ENCODE data around the gene SERPINH1.
"Not testable (repeated sequence)": the region's sequence is repeated elsewhere in the genome, so short reads cannot be mapped to it uniquely, and the experiment has no call there.

SERPINH1 gene

DNA sequence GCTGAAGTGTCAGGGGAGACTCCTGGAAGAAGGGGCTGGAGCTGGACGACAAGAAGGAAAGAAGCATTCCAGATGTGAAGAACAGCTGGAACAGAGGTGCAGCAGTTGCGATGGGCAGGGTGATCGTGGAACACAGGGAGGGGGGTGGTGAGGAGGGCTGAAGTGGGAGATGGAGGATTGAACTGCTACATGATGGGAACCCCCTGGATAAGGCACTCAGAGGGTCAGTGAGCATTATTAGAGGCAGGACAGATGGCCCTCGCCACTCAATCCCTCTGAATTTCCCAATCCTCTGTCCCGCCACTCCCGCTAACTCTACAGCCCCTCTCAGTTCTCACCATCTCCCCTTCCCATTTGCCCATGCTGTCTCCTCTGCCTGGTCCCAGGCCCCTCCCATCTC, 14.0 kb downstream of the SERPINH1 start:
- no peak for DNase-seq (ENCODE audit: low read depth)

DNA sequence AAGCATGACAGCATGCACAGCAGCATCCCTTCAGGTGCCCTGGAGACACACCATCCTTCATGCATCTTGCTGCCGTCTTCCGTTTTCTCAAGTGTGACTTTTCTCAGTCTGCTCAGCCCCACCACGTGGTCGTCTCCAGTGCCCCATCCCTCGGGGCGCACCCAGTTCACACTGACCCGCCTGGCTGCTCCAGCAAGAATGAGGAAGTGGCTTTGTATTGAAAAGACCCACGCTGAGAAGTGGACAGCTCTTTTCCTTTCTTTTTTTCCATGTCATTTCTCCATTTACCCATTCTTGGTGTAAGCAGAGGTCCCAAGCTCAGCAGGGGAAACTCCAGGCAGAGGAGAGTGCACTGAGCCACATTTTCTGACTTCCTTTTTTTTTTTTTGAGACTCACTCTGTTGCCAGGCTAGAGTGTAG, 14.5 kb downstream of the SERPINH1 start:
- DNase-seq (ENCODE audit: low read depth), result no peak

DNA sequence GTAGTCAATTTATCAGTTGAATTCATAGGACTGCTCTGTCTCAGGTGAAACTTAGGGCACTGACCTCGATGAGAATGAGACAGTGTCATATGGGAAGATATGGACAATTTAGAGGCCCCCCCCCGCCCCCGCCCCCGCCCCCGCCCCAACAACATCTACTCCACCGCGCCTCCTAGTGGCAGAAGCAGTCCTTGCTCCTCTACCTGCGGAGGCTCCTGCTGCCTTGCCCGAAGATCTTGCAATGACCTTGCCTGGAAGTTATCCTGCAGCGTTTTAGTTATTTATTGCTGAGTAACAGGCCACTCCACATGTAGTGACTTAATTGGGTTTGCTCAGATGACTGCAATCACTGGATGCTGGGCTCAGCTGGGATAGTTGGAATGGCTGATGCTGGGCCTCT, 15.2 kb downstream of the SERPINH1 start:
- peak; percentile 64 for DNase-seq (ENCODE audit: low read depth)

DNA sequence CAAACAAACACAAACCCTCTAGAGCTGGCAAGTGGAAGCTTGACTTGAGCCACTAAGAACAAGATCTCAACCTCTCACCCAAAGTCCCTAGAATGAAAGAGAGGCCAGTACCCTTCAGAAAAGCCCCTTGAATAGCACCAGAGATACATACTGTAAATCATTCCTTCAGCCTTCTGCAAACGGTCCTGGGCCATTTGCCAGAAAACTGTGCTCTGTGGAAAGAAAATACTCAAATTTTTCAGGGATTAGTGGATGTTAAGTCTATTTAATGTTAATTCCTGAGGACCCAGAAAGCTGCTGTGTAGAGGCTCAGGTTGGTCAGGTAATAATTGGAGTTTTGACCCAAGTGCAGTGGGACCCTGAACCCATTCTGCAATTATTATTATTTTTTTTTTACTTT, 16.9 kb downstream of the SERPINH1 start:
- DNase-seq (ENCODE audit: low read depth), result no peak

DNA sequence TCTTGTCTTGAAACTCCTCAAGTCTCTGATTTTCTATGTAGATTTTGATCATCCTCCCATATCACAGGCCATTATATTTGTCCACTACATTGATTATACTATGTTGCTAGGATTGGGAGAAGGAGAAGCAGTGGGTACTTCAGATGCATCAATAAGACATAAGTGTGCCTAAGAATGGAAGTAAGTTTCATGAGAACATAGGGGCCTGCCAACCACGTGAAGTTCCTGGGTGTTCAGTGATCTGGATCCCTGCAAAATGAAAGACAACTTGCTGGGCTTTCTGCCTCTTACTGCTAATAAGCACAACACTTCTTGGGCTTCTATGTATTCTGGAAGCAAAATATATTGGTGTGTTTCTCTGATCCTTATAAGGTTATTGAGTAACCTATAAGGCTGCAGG, 17.8 kb downstream of the SERPINH1 start:
- no peak for DNase-seq (ENCODE audit: low read depth)

DNA sequence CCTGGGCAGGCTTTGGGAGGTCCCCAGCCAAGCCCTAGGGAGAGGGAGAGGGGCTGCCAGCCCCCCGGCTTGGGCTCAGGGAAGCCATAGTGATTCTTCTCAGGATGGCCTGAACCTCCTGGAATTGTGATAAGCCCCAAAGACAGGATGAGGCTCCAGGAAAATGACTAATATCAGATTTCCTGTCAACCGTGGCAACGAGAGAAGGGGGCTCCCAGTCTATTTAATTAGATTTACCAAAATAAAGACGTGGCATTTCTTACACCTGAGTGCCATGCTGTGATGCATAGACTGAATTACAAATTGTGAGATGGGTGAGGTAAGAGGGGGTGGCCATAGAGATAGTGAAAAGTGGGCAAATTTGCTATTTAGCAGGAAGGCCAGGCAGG, 20.4 kb downstream of the SERPINH1 start:
- DNase-seq (ENCODE audit: low read depth), result no peak

DNA sequence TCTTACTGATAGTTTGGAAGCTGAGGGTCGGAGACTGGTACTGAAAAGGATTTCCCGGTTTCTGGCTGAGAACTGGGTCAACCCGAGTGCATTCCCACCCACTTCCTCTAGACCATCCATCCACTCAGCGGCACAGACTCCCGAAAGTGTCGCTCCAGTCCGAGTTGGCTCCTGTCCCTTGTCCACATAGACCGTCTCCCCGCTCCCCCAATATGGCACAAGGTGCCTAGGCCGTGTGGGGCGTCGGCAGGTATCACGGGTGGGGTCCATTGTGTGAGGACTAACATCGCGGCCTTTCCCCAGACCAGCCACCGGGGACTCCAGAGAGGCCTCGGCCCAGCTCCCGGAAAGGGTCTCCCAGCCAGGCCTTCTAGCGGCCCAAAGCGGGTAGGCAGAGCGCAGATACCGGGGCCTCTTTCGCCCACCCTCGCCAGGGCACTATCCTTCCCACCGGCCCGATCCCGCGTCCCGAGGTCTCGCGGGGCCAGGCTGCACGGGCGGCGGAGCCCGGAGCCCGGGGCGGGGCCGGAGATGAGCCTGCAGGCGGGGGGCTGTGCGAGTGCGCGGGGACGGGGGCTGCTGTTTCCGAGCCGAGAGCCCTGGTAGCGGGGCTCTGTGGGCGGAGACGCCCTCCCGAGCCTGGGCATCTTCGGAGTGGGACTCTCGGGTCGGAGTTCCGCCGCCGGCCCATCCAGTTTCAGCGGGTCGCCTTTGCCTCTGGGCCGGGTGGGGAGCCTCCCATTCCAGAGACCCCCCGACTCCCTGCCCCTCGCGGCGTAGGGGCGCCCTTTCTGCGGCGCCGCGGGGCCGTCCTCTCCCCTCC, 21.1 kb downstream of the SERPINH1 start:
- DNase-seq (ENCODE audit: low read depth), result no peak

DNA sequence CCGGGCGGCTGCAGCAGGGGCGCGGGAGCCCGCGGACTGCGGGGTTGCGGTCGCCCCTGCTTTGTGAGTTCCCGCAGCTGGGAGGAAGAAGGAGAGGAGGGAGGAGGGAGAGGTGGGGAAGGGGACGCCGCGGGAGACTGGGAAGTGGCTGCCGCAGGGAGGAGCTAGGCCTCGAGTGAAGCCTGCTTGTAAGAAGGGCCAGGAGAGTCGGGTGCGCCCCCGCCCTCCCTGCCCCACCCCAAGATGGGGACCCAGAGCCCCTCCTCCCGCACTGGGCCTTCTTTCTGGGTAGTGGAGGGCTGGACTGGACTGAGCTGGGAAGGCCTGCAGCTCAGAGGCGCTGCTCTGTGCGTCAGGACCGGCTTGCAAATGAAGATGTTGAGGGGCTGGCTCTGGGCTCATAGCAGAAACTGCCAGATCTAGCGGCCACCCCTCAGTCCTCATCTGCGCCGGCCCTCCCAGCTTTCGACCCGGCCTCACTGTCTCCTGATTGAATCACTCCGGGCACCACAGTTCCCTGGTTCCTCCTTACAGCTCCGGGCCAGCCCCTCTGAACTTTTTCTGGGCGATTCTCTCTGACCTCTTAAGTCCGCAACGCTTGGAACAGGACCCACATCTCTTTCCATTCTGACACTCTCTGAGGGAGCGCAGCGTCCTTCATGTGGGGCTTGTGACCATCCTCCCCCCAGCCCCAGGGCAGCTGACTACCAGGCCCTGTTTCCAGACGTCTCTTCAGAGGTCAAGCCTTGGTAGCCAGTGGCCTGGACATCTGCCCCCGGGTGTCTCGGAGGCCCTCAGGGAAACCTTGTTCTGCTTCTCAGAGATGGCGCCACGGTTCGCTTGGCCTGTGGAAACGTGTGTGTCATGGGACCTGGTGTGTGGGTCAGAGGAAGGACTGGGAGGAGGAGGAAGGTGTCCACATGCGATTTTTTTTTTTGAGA, 21.9 kb downstream of the SERPINH1 start:
- no peak for DNase-seq (ENCODE audit: low read depth)

DNA sequence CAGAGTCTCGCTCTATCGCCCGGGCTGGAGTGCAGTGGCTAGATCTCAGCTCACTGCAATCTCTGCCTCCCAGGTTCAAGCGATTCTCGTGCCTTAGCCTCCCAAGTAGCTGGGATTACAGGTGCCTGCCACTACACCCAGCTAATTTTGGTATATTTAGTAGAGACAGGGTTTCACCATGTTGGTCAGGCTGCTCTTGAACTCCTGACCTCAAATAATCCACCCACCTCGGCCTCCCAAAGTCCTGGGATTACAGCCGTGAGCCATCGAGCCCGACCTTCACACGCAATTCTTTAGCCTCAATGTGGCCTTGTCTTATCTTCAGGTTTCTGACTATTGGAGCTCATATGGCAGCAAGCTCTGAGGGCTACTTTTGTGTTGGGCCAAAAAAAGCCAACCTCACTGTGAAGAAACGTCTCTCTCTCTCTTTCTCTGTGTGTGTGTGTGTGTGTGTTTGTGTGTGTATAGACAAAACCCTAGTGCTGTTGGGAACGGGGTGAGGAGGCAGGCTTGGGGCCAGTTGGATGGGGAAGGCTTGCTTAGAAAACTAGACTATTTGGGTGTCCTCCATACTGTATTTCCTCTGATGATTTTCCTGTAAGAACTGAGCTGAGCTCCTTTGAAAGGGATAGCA, 22.7 kb downstream of the SERPINH1 start:
- DNase-seq (ENCODE audit: low read depth), result not testable (repeated sequence)

DNA sequence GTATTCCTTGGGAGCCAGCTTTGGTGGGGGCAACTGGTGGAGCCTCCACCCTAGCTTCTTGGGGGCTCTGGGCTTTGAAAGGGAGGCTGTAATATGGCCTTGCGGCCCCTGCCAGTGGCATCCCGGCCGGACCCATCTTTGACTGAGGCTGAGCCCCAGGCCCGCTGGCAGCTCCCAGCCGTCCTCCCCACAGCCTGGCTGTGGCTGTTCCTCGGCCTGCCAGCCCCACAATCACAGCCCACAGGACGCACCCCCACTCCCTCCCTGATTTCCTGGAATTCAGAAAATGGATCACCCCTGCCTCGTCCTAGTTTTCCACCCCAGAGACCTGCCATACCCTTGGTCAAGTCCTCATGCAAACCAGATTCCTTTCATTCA, 23.2 kb downstream of the SERPINH1 start:
- DNase-seq (ENCODE audit: low read depth), result no peak

DNA sequence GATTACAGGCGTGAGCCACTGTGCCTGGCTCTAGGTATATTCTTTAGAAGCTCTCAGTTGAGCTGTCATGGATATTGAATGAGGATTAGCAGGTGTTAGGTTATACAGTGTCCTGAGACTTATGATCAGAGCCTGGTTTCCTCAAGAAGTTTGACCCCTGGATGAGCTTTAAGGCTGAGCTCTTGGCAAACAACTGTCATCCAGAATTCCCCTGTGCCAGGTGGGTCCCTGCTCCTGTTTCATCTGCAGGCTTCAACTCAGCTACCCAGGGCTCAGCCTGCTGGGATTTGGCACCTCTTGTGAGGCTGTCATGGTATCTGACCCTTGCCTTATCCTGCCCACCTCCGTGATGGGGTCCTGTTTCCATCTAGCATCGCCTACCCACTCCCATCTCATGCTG, 24.3 kb downstream of the SERPINH1 start:
- DNase-seq (ENCODE audit: low read depth), result no peak

DNA sequence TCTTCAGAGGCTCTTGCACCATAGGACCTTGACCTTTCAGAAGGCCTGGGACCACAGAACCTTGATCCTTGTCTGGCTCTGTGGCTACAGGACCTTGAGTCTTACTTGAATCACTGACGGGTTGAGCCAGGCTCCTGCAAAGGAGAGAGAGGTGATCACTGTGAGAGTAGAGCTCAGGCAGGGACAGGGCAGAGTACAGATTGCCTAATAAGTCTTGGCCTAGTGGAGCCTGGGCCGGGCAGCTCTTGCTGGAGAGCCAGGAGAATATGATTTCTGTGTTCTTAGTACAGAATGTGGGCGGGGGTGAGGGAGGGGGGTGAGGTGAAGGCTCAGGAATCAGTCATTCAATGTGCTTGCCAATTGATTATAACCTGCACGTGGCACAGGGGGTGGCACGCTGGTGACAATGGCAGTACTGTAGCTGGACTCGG, 26.0 kb downstream of the SERPINH1 start:
- no peak for DNase-seq (ENCODE audit: low read depth)

DNA sequence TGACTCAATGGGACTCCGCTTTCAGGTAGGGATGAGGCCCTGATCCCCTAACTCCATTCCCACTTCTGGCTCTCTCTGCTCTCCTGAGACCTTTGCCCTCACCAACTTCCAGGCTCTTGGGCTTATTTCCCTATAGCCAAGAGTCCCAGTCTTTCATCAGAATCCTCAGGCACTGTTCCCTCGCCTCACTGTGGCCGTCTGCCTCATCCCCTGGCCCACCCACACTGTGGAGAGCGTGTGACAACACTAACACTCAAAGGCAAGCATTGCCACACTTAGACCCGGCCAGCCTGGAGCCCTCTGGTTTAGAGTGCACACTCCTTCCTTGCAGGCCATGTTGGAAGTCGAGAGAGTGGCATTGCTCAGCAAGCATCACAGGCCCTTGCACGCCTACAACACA, 27.0 kb downstream of the SERPINH1 start:
- no peak for DNase-seq (ENCODE audit: low read depth)

DNA sequence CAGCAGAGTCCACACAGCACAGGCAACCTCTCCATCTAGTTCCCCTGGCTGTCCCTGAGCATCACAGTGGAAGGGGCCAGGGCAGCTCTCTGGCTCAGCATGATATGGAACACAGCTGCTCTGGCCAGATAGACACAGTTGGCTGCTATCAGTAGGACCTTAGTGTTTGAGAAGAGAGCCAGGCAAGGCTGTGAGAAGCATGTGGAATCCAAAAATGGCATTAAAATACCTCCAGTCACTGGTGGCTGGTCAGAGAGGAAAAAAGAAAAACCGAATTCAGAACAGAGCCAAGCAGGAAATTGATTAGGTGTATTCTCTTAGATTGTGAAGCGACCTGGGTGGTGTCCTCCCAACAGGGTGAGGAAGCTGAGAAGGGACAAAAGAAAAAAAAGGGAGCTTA, 27.9 kb downstream of the SERPINH1 start:
- DNase-seq (ENCODE audit: low read depth), result no peak

DNA sequence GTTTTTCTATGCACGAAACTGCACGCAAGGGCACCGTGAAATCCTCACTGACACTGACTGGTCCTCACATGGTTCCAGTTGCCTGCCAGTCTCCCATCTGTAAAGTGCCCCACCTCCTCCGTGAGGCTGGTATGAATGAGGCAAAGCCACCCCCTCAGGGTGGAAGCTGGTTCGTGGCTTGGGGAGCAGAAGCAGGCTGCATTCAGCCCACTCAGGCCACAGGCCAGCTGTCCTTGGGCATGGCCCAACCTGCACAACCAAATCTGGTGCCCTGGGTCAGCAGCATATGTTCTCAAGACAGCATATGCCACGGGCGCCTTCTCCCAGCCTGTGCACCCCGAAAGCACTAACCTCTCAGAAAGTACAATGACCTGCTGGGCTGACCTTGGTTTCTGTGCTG, 29.3 kb downstream of the SERPINH1 start:
- DNase-seq (ENCODE audit: low read depth), result no peak

DNA sequence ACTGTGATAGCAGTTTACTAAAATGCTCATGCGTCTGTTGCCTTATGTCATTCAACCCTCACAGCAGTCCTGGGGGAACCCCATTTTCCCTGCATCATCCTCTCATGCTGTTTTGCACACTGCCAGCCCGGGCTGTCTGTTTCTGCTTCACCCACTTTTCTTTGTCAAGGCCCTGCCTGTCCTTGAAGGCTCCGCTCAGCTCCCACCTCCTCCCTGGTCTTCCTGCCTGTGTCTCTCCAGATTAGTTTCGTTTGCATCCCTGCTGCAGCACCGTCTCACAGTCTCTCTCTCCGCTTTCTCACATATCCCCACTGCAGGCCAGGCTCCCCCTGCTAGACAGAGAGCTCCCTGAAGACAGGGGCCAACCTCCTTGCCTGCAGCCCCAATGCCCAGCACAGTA, 29.9 kb downstream of the SERPINH1 start:
- DNase-seq (ENCODE audit: low read depth), result no peak

DNA sequence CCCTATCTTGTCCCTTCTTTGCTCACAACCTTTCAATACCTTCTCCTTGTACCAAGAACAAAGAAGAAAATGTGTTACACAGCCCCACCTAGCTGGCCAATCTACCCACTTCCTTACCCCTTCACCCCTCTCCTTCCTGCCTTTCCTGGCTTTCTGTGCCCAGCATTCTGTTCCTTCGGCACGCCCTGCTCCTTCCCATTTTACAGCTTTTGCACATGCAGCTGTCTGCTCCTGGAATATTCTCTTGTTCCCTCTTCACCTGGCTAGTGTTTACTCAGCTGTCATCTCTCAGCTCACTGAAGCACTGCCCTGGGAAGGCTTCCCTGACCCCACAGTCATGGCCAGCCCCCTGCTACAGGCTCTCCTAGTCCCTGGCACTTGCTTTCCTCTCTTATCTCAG, 30.7 kb downstream of the SERPINH1 start:
- DNase-seq (ENCODE audit: low read depth), result no peak

DNA sequence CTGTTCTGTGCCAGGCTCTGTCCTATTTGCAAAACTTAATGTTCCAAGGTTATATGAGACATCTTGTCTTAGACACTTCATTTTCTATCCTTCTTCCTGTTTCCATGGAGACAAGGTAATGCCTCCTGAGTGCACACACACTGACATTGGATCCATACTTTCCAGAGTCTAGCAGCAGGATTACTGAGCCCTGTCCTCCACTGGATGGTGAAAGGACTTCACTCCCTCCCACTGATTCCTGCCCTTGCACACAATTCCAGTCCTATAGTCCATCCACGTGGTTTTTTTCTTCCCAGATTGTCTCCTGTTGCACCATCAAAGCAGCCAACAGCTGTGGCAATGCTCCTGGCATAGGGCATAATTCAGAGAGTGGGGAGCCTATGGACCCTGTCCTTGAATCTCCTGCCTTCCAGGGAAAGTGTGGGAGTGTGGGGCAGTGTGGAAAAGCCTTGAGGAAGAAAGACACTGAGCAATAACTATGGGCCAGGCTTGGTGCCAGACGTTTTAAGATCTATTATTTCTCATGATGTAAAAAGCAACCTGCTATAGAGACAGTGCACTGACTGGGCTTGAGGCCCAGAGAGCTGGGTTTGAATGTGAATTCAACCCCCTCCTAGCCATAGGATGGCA, 31.3 kb downstream of the SERPINH1 start:
- no peak for DNase-seq (ENCODE audit: low read depth)

DNA sequence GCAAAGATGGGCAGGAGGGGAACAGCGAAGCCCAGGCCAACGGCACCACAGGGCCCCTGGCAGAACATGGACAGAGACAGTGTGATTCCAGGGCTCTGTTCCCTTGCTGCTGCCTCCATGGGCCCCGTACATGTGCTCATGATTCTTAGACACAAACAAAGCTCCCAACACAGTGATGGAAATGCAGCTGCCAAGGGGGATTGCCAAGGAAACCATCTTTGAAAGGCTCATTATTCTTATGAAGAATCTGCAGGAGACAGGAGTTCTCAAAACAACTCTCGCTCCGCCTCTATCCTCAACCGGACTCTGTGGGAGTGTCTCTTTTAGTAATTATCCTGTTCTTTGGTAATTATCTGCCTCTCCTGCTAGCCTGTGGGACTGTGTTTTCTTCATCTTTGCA, 32.2 kb downstream of the SERPINH1 start:
- DNase-seq (ENCODE audit: low read depth), result no peak

DNA sequence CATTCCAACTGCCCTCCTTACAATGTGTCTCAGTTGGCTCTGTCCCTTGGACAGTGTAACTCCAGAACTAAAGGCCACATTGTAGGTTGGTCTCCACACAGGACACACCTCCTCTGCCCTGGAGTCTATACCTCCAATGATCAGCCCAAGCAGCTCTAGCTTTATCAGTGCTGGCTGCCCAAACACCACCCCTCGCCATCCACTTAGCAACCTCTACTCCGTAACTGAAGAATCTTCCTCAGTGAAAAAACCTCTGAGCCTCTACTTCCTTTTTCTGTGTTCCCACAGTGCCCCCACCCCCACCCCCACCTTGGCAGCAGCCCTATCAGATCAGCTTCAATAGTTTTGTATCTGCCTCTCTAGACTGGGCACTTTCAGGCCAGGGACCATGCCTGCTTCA, 33.4 kb downstream of the SERPINH1 start:
- no peak for DNase-seq (ENCODE audit: low read depth)

DNA sequence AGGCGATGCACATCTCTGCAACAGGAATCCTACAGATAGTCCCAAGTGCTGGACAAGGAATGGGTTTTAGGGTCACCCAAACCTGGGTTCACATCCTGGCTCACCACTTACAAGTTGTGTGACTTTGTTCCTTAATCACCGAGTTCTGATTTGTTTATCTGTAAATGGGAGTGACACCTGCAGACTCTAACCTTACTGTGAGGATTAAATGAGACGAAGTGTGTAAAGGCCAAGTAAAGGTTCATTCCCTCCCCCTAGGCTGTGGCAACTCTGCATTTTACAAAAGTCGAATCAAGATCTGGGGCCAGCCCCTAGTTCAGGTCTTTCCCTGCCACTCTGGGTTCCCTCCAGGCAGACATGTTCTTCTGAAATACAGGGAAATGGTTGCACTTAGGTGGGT, 34.9 kb downstream of the SERPINH1 start:
- no peak for DNase-seq (ENCODE audit: low read depth)

DNA sequence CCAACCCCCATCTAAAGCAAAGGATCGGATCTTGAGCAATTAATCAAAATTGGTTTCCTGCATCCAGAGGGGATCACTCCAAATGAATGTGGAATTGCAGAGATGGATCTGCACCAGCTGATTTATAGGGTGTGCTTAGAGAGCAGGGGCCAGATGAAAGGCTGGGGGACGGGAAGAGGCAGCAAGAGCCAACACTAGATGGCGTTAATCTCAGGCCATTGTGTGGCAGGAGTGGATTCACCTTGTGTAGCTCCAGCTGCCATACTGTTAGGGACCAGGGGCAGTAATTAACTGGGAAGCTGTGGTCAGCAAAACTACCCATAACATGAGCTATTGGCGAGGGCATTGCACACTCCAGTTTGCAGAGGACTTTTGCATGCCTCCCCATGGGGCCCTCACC, 35.6 kb downstream of the SERPINH1 start:
- no peak for DNase-seq (ENCODE audit: low read depth)

Measured in activated T-cell treated with anti-CD3 and anti-CD28 coated beads for 1 hour (primary cell).